Neuronal stem cell (in vitro differentiated cells): ENCODE data around the gene MET.

Experiments used
- DNase-seq: peaks from one replicate; pipeline ENCODE4 v3.0.0-alpha.2; 2013; ENCODE audit warnings: low spot score
- H2AFZ ChIP-seq: one replicate; pipeline ENCODE4 v1.6.1; 2013; ENCODE audit warnings: mild to moderate bottlenecking, low read length, inconsistent platforms
- H2AK5ac ChIP-seq: 2 replicates; pipeline ENCODE4 v1.6.1; 2013; ENCODE audit warnings: low read depth, mild to moderate bottlenecking, inconsistent platforms, low read length, moderate library complexity, mixed read lengths
- H2BK120ac ChIP-seq: 2 replicates; pipeline ENCODE4 v1.6.1; 2013; ENCODE audit warnings: low read depth, mild to moderate bottlenecking, inconsistent platforms, low read length, moderate library complexity, mixed read lengths
- H2BK12ac ChIP-seq: one replicate; pipeline ENCODE4 v1.6.1; 2013; ENCODE audit warnings: low read length, inconsistent platforms
- H2BK15ac ChIP-seq: 2 replicates; pipeline ENCODE4 v1.6.1; 2013; ENCODE audit warnings: mild to moderate bottlenecking, low read length, inconsistent platforms, mixed read lengths
- H2BK5ac ChIP-seq: one replicate; pipeline ENCODE4 v1.6.1; 2013; ENCODE audit warnings: inconsistent platforms, mild to moderate bottlenecking, low read length, moderate library complexity
- H3K14ac ChIP-seq: one replicate; pipeline ENCODE4 v1.6.1; 2013; ENCODE audit warnings: low read length, inconsistent platforms
- H3K18ac ChIP-seq: 2 replicates; pipeline ENCODE4 v1.6.1; 2013; ENCODE audit warnings: low read length, inconsistent platforms
- H3K23ac ChIP-seq: 2 replicates; pipeline ENCODE4 v1.6.1; 2013; ENCODE audit warnings: low read depth, mild to moderate bottlenecking, mixed read lengths, low read length, inconsistent platforms; ENCODE audit not compliant: poor library complexity
- H3K27ac ChIP-seq: replicated peaks from 3 replicates; pipeline ENCODE4 v1.5.1; 2013; ENCODE audit warnings: low read length, inconsistent platforms
- H3K27me3 ChIP-seq, 3 experiments: 2 replicates each; pipeline ENCODE4 v1.6.1; 2013; ENCODE audit warnings: low read length in 3 of 3, mild to moderate bottlenecking in 2 of 3, inconsistent platforms in 1 of 3, low read depth in 1 of 3, mixed read lengths in 1 of 3, moderate library complexity in 1 of 3; ENCODE audit not compliant: control insufficient read depth in 3 of 3, insufficient read depth in 3 of 3
- H3K36me3 ChIP-seq, 2 donors: replicated peaks in 1 of 2; 2 replicates each; pipeline ENCODE4 v1.6.1; 2013; ENCODE audit warnings: low read length in 2 of 2; ENCODE audit not compliant: control insufficient read depth in 2 of 2, insufficient read depth in 2 of 2
- H3K4ac ChIP-seq: 2 replicates; pipeline ENCODE4 v1.6.1; 2013; ENCODE audit warnings: inconsistent platforms, mild to moderate bottlenecking, low read length, moderate library complexity
- H3K4me1 ChIP-seq, 2 donors: 1 replicate in 1 of 2; 2 replicates in 1 of 2; pipeline ENCODE4 v1.6.1; 2013; ENCODE audit warnings: low read length in 2 of 2, low read depth in 1 of 2; ENCODE audit not compliant: control insufficient read depth in 2 of 2, insufficient read depth in 1 of 2
- H3K4me2 ChIP-seq: one replicate; pipeline ENCODE4 v1.6.1; 2013; ENCODE audit warnings: mild to moderate bottlenecking, low read length, inconsistent platforms; ENCODE audit not compliant: insufficient read depth, poor library complexity, severe bottlenecking
- H3K4me3 ChIP-seq, 2 donors: 2 replicates each; pipeline ENCODE4 v1.5.1; 2013; ENCODE audit warnings: low read length in 2 of 2, mild to moderate bottlenecking in 2 of 2, inconsistent platforms in 1 of 2, moderate library complexity in 1 of 2
- H3K79me1 ChIP-seq: one replicate; pipeline ENCODE4 v1.6.1; 2013; ENCODE audit warnings: low read depth, mild to moderate bottlenecking, inconsistent platforms, low read length, moderate library complexity
- H3K9ac ChIP-seq: one replicate; pipeline ENCODE4 v1.6.1; 2013; ENCODE audit warnings: mild to moderate bottlenecking, low read depth, low read length, inconsistent platforms; ENCODE audit not compliant: poor library complexity
- H3K9me3 ChIP-seq, 2 donors: replicated peaks in 1 of 2; 2 replicates each; pipeline versions ENCODE3 to v1.6.1; 2013; ENCODE audit warnings: low read length in 2 of 2, mild to moderate bottlenecking in 2 of 2, inconsistent platforms in 1 of 2, low read depth in 1 of 2, mixed read lengths in 1 of 2, moderate library complexity in 1 of 2; ENCODE audit not compliant: control insufficient read depth in 2 of 2, insufficient read depth in 1 of 2
- H4K8ac ChIP-seq: one replicate; pipeline ENCODE4 v1.6.1; 2013; ENCODE audit warnings: low read depth, mild to moderate bottlenecking, inconsistent platforms, low read length, moderate library complexity
- H4K91ac ChIP-seq: one replicate; pipeline ENCODE4 v1.6.1; 2013; ENCODE audit warnings: low read length, low read depth, mild to moderate bottlenecking, inconsistent platforms; ENCODE audit not compliant: poor library complexity
- WGBS, 2 donors: extraction: QIAGEN DNeasy Blood & Tissue Kit; methylation state at CpG; one replicate each; pipeline ENCODE4 v1.1.7; 2013; ENCODE audit warnings: missing lambda C conversion rate in 2 of 2, mixed read lengths in 1 of 2; ENCODE audit not compliant: insufficient read length in 2 of 2, insufficient replicate concordance in 1 of 2; ENCODE audit errors: extremely low coverage in 2 of 2; 5-methylcytosine and 5-hydroxymethylcytosine counted together

MET gene

DNA sequence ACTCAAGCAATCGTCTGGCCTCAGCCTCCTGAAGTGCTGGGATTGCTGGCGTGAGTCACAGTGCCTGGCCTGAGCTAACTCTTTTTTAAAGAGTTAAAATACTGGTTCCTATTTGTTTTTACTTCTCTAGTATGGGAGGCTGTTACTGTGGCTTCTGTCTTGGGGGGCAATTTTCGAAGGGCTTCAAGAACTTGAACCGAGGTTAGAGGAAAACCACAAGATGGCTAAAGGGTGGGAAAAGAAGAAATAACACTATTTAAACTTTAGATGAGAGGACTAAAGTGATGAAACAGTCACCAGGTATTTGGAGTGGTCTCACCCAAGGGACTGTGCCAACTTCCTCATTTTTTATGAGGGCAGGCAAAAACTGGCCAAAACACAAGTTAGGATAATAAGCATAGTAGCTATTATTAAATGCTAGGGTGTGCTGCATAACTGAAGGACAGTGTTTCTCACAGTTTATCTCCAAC lies 17.8 kb downstream of the MET start:
- Histone ChIP-seq H4K91ac (no peak overlapping the region), H2BK12ac (no peak overlapping the region), H2BK120ac (no peak overlapping the region), H3K27ac (no peak overlapping the region), H3K14ac (no peak overlapping the region), H2AFZ (no peak overlapping the region), H3K23ac (no peak overlapping the region), H2BK5ac (no peak overlapping the region), H3K18ac (no peak overlapping the region), H3K9ac (no peak overlapping the region), H3K36me3 (no peaks in the 10 kb centered on the region), H3K27me3 (peaks cover 0 to 7% (median 0%) of the 10 kb centered on the region in 3 experiments), H2BK15ac (no peak overlapping the region), H3K79me1 (no peaks in the 10 kb centered on the region), H3K4me1 (peaks cover 4 to 12% of the 10 kb centered on the region in 2 donors), H3K4ac (no peak overlapping the region), H3K4me2 (no peak overlapping the region), H4K8ac (no peak overlapping the region), H2AK5ac (no peak overlapping the region), H3K9me3 (no peaks in the 10 kb centered on the region), H3K4me3 (no peak overlapping the region)
- no peak for DNase-seq
- WGBS, 2 donors, result no CpG with 5 or more reads among the region's 4 CpGs

GRCh38 chr7:116691664-116692063 lies 19.7 kb downstream of the MET start:
- no peak overlapping the region for H2AFZ ChIP-seq
- H3K9me3 ChIP-seq, result no peaks in the 10 kb centered on the region
- no peak overlapping the region for H2BK5ac ChIP-seq
- H2BK12ac ChIP-seq, result no peak overlapping the region
- H3K79me1 ChIP-seq, result no peaks in the 10 kb centered on the region
- H2BK120ac ChIP-seq, result no peak overlapping the region
- no peak overlapping the region for H3K9ac ChIP-seq
- no peak overlapping the region for H3K4ac ChIP-seq
- WGBS, 2 donors, result no CpG with 5 or more reads among the region's 3 CpGs
- no peak overlapping the region for H2AK5ac ChIP-seq
- H3K36me3 ChIP-seq, result no peaks in the 10 kb centered on the region
- no peak overlapping the region for H3K18ac ChIP-seq
- H3K23ac ChIP-seq, result no peak overlapping the region
- no peak overlapping the region for H4K91ac ChIP-seq
- H3K27me3 ChIP-seq, result no peaks in the 10 kb centered on the region
- no peak for DNase-seq
- H3K14ac ChIP-seq, result no peak overlapping the region
- peaks cover 4% of the 10 kb centered on the region in 2 donors for H3K4me1 ChIP-seq
- H2BK15ac ChIP-seq, result no peak overlapping the region
- no peak overlapping the region for H4K8ac ChIP-seq
- H3K27ac ChIP-seq, result no peak overlapping the region
- H3K4me3 ChIP-seq, result no peak overlapping the region
- no peak overlapping the region for H3K4me2 ChIP-seq

DNA sequence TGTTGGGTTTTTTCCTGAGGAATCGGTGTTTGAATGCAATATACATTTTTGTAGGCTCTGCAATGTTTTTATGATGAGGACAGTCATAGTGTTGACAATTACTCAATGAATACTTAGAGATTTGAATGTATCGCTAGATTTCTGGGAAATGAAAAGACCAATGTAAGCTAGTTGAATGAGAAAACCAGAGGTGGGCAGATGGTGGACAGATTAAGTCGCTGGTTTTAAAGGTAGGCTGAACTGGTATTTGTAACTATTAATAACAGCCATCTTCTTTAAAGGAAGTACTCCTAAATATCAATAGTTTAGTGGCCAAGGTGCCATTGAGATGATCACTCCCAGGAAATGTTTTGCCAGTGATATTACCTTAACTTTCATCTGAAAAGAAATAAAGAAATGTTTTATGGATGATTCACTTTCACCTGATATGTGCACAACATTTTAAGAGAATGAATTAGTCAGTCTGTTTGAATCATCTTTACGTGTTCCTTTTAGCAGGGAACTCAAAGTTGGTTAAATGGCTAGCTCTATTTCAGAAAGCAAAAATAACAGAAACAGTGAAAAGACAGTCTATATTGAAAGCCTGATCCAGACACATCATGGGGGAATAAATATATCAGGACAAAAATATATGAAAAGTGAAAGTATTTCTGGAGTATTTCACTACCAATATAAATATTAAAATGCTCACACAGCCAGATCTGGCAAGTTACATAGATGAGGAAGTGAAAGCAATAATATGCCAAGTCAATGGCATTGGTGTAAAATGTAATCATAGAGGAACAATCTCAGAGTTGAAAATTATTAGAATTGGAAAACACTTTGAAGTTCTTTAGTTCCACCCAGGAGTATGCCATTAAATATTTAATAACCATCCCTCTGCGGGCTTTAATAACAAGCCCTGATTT lies 20.7 kb downstream of the MET start:
- Histone ChIP-seq H2AK5ac (no peak overlapping the region), H4K91ac (no peak overlapping the region), H3K9me3 (no peaks in the 10 kb centered on the region), H2AFZ (no peak overlapping the region), H3K18ac (no peak overlapping the region), H3K4me3 (no peak overlapping the region), H3K36me3 (no peaks in the 10 kb centered on the region), H3K4me1 (peaks cover 2 to 3% of the 10 kb centered on the region in 2 donors), H3K14ac (no peak overlapping the region), H2BK12ac (no peak overlapping the region), H2BK120ac (no peak overlapping the region), H3K4ac (no peak overlapping the region), H2BK5ac (no peak overlapping the region), H3K4me2 (no peak overlapping the region), H3K79me1 (no peaks in the 10 kb centered on the region), H2BK15ac (no peak overlapping the region), H3K9ac (no peak overlapping the region), H4K8ac (no peak overlapping the region), H3K27ac (no peak overlapping the region), H3K23ac (no peak overlapping the region), H3K27me3 (no peaks in the 10 kb centered on the region)
- DNase-seq, result no peak
- WGBS, 2 donors, result no CpG with 5 or more reads among the region's 5 CpGs

DNA sequence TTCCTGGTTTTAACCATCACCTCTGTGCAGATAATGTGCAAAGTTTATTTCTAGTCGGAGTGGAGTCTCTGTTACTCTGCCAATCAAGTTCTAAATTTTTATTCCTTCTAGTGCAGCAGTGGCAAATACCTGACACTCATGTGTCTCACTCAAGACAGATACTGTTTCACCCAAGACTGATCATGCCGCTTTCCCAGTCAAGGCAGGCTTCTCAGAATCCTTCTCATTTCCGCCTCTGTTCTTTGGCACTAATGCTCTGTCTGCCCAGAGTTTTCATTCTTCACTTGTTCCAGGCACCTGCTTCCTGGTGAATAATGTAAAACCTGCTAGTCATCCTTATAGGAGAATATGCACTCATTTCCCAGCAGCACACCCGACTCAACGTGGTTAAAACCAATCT lies 24.7 kb downstream of the MET start:
- no peak overlapping the region for H2BK5ac ChIP-seq
- H2BK15ac ChIP-seq, result no peak overlapping the region
- no peak overlapping the region for H2BK12ac ChIP-seq
- H3K4me2 ChIP-seq, result no peak overlapping the region
- no peak overlapping the region for H2BK120ac ChIP-seq
- H4K91ac ChIP-seq, result no peak overlapping the region
- H3K27me3 ChIP-seq, result no peaks in the 10 kb centered on the region
- H3K9me3 ChIP-seq, result no peaks in the 10 kb centered on the region
- no peak overlapping the region for H3K4me3 ChIP-seq
- no CpG with 5 or more reads among the region's 5 CpGs for WGBS, 2 donors
- no peak overlapping the region for H3K14ac ChIP-seq
- no peaks in the 10 kb centered on the region for H3K36me3 ChIP-seq
- no peak overlapping the region for H4K8ac ChIP-seq
- no peak overlapping the region for H3K27ac ChIP-seq
- peaks cover 0 to 2% of the 10 kb centered on the region in 2 donors for H3K4me1 ChIP-seq
- H3K23ac ChIP-seq, result no peak overlapping the region
- H3K4ac ChIP-seq, result no peak overlapping the region
- DNase-seq, result no peak
- no peak overlapping the region for H3K9ac ChIP-seq
- H3K18ac ChIP-seq, result no peak overlapping the region
- H2AFZ ChIP-seq, result no peak overlapping the region
- H2AK5ac ChIP-seq, result no peak overlapping the region
- no peaks in the 10 kb centered on the region for H3K79me1 ChIP-seq
